ENCODE data around the gene STOX2. TPM values are rescaled to one million over a fixed set of nuclear protein-coding genes. Genes with fewer than 3 reads are reported as not detected.

STOX2 gene
- total and polyA plus RNA-seq, 2 of the 8 experiments (the other 6 are each of a cell fraction or from before 2014, with no cell fraction given): 5.5 to 20.0 TPM

GRCh38 chr4:183966371-183966770 lies 61.3 kb downstream of the STOX2 start:
- peaks cover 0 to 15% of the 10 kb centered on the region in 2 experiments; a peak in 2 of 4 replicates for H3K79me2 ChIP-seq (ENCODE audit: control insufficient read depth in 1 of 2, insufficient read depth in 2 of 2, low read length in 2 of 2)
- TF ChIP-seq RBBP5 (IDR thresholded peaks at IDR 0.05; ENCODE audit: borderline replicate concordance, low read depth, low read length) (no peak), HDAC2 (IDR thresholded peaks at IDR 0.05; ENCODE audit: borderline replicate concordance in 1 of 2, low read depth in 2 of 2, low read length in 2 of 2) (no peak), ATF3 (IDR thresholded peaks at IDR 0.05; ENCODE audit: insufficient read depth, low read depth, low read length) (no peak), ATF2 (IDR thresholded peaks at IDR 0.05; ENCODE audit: low read length) (no peak), MAX (IDR thresholded peaks at IDR 0.05) (no peak), POU5F1 (IDR thresholded peaks at IDR 0.05; ENCODE audit: low read depth, low read length) (no peak), E2F6 (IDR thresholded peaks at IDR 0.05) (no peak), SP1 (IDR thresholded peaks at IDR 0.05; ENCODE audit: low read depth, low read length) (no peak), POLR2A (IDR thresholded peaks at IDR 0.05; ENCODE audit: control extremely low read depth in 1 of 2, low read depth in 2 of 2, low read length in 2 of 2) (no peak)

More at GRCh38 chr4:183966371-183966770, 61.3 kb downstream of the STOX2 start:
- H3K18ac ChIP-seq (ENCODE audit: extremely low read depth, low read length): no peak overlapping the region
- H2BK20ac ChIP-seq (ENCODE audit: low read length): no peak overlapping the region
- no peak overlapping the region for H3K56ac ChIP-seq (replicated peaks; ENCODE audit: insufficient read length, low read depth, low read length)
- no peak overlapping the region for H4K91ac ChIP-seq (replicated peaks; ENCODE audit: insufficient read length, low read length)
- H3K79me1 ChIP-seq (ENCODE audit: low read depth, low read length): no peaks in the 10 kb centered on the region
- H2AK5ac ChIP-seq (ENCODE audit: low read depth, low read length): no peak overlapping the region
- no peak overlapping the region for H2BK5ac ChIP-seq (ENCODE audit: low read depth, low read length)
- no peak overlapping the region for H3K14ac ChIP-seq (ENCODE audit: insufficient read length)
- H3K4me3 ChIP-seq (ENCODE audit: extremely low read depth in 1 of 4, insufficient read depth in 2 of 4, low read depth in 3 of 4, low read length in 4 of 4): no peak overlapping the region
- H3K27me3 ChIP-seq (replicated peaks in 1 of 4; ENCODE audit: control insufficient read depth in 3 of 4, extremely low read depth in 1 of 4, insufficient read depth in 3 of 4, low read length in 3 of 4): no peaks in the 10 kb centered on the region
- H2BK15ac ChIP-seq (ENCODE audit: low read length): no peak overlapping the region
- no peak overlapping the region for H4K8ac ChIP-seq (ENCODE audit: extremely low read depth, insufficient read depth, low read length)
- no peaks in the 10 kb centered on the region for H3K9me3 ChIP-seq (ENCODE audit: insufficient read depth in 2 of 2, low read depth in 1 of 2, low read length in 1 of 2)
- no peaks in the 10 kb centered on the region for H4K20me1 ChIP-seq (replicated peaks in 1 of 2; ENCODE audit: control insufficient read depth in 1 of 2, insufficient read depth in 2 of 2, low read length in 2 of 2)
- H3K4me2 ChIP-seq (ENCODE audit: insufficient read depth in 1 of 2, low read depth in 2 of 2, low read length in 2 of 2): no peak overlapping the region
- 91% methylated on average over 8 of the region's 8 CpGs; no CpG with 5 or more reads in 1 of the 2 experiments for WGBS, 2 experiments (ENCODE audit: extremely low coverage in 1 of 2, insufficient coverage in 1 of 2, insufficient read length in 1 of 2, insufficient replicate concordance in 2 of 2, low coverage in 1 of 2, low lambda C conversion rate in 2 of 2, missing lambda C conversion rate in 1 of 2)
- no peaks in the 10 kb centered on the region; the same call in 1 of the 2 replicates for H3K23me2 ChIP-seq (ENCODE audit: low read depth, low read length)
- H3K9ac ChIP-seq (replicated peaks in 1 of 4; ENCODE audit: extremely low read depth in 1 of 4, low read depth in 3 of 4, low read length in 3 of 4): no peak overlapping the region
- H3K23ac ChIP-seq (ENCODE audit: insufficient read length): no peak overlapping the region
- no peak overlapping the region for H2BK120ac ChIP-seq (replicated peaks; ENCODE audit: low read depth, low read length)
- H3K36me3 ChIP-seq (ENCODE audit: control insufficient read depth in 2 of 4, insufficient read depth in 4 of 4, low read length in 3 of 4): no peaks in the 10 kb centered on the region
- H4K5ac ChIP-seq (ENCODE audit: insufficient read length, low read depth, low read length): no peak overlapping the region
- H3K4ac ChIP-seq (replicated peaks; ENCODE audit: insufficient read length, low read depth, low read length): no peak overlapping the region
- FAIRE-seq (no peak), DNase-seq (ENCODE audit: low read depth in 1 of 2, low spot score in 2 of 2) (no peak)
- peaks cover 0 to 6% (median 3%) of the 10 kb centered on the region in 4 experiments; a peak in 3 of 7 replicates for H3K4me1 ChIP-seq (replicated peaks in 1 of 4; ENCODE audit: control insufficient read depth in 3 of 4, insufficient read depth in 4 of 4, low read length in 3 of 4)
- CTCF ChIA-PET (ENCODE audit: partially characterized antibody): interaction anchor here (0.6 kb wide), 2 partner anchors 131 to 341 kb away, joined by 4 read pairs; no protein-coding TSS in a partner anchor
- no peak overlapping the region for H2AFZ ChIP-seq (ENCODE audit: low read length)
- POLR2A ChIA-PET (ENCODE audit: partially characterized antibody): no interaction called here
- no peak overlapping the region for H3K27ac ChIP-seq (ENCODE audit: low read depth, low read length)
- H2BK12ac ChIP-seq (ENCODE audit: low read depth, low read length): no peak overlapping the region
